GM23338 (cell line): ENCODE measurements around the gene THTPA. TPM values are rescaled to one million over a fixed set of nuclear protein-coding genes. Genes with fewer than 3 reads are reported as not detected.

Experiments
- ATAC-seq: fragments of 200-7000 bp; cut with Tn5 transposase; 3 replicates; pipeline ENCODE4 v1.9.1; 2020
- DNase-seq: peaks from one replicate; pipeline ENCODE4 v3.0.0-alpha.2; 2015; ENCODE audit warnings: low spot score
- H2AFZ ChIP-seq: fragments of 200-600 bp; sonication (generic); 2 replicates; pipeline ENCODE4 v1.8.0; 2016; ENCODE audit warnings: antibody characterized with exemption, mild to moderate bottlenecking, moderate library complexity
- H3F3A ChIP-seq: fragments of 200-600 bp; sonication (generic); replicated peaks from 2 replicates; pipeline ENCODE4 v1.8.0; 2017; ENCODE audit warnings: antibody characterized with exemption, mixed run types, low read depth
- H3K27ac ChIP-seq: fragments of 200-600 bp; sonication (generic); 2 replicates; pipeline ENCODE4 v1.6.1; 2016; ENCODE audit warnings: low read depth
- H3K27me3 ChIP-seq: fragments of 200-600 bp; sonication (generic); 2 replicates; pipeline ENCODE4 v1.8.0; 2016; ENCODE audit warnings: mild to moderate bottlenecking, mixed run types, moderate library complexity; ENCODE audit not compliant: insufficient read depth
- H3K36me3 ChIP-seq: fragments of 200-600 bp; sonication (generic); 2 replicates; pipeline ENCODE4 v1.8.0; 2016; ENCODE audit warnings: mild to moderate bottlenecking; ENCODE audit not compliant: insufficient read depth
- H3K4me1 ChIP-seq: fragments of 200-600 bp; sonication (generic); 2 replicates; pipeline ENCODE4 v1.8.0; 2016; ENCODE audit warnings: mild to moderate bottlenecking, moderate library complexity; ENCODE audit not compliant: insufficient read depth
- H3K4me2 ChIP-seq: fragments of 200-600 bp; sonication (generic); 2 replicates; pipeline ENCODE4 v1.7.1; 2017; ENCODE audit warnings: mixed run types
- H3K4me3 ChIP-seq: fragments of 200-600 bp; sonication (generic); 2 replicates; pipeline ENCODE4 v1.6.1; 2016; ENCODE audit warnings: mixed run types
- H3K79me2 ChIP-seq: fragments of 200-600 bp; sonication (generic); replicated peaks from 2 replicates; pipeline ENCODE4 v1.8.0; 2017; ENCODE audit warnings: mild to moderate bottlenecking; ENCODE audit not compliant: insufficient read depth
- H3K9me2 ChIP-seq: fragments of 200-600 bp; sonication (generic); 2 replicates; pipeline ENCODE4 v1.8.0; 2017; ENCODE audit not compliant: insufficient read depth
- H4K20me1 ChIP-seq: fragments of 200-600 bp; sonication (generic); replicated peaks from 2 replicates; pipeline ENCODE4 v1.8.0; 2017; ENCODE audit warnings: mild to moderate bottlenecking; ENCODE audit not compliant: insufficient read depth
- H3K27ac Mint-ChIP-seq: 2 replicates; pipeline ENCODE4 v1.8.0; 2020; ENCODE audit warnings: inconsistent platforms, mild to moderate bottlenecking, moderate library complexity, mixed read lengths
- H3K27me3 Mint-ChIP-seq: 3 replicates; pipeline ENCODE4 v1.8.0; 2022; ENCODE audit warnings: low read depth, mild to moderate bottlenecking, moderate library complexity, mixed read lengths, inconsistent platforms; ENCODE audit not compliant: insufficient read depth, poor library complexity
- H3K36me3 Mint-ChIP-seq: 3 replicates; pipeline ENCODE4 v1.8.0; 2021; ENCODE audit warnings: low read depth, mild to moderate bottlenecking, inconsistent platforms, moderate library complexity, mixed read lengths
- H3K4me1 Mint-ChIP-seq: 3 replicates; pipeline ENCODE4 v1.8.0; 2020; ENCODE audit warnings: mild to moderate bottlenecking, inconsistent platforms, mixed read lengths
- H3K4me3 Mint-ChIP-seq: 3 replicates; pipeline ENCODE4 v1.8.0; 2021; ENCODE audit warnings: moderate library complexity, mild to moderate bottlenecking, inconsistent platforms, mixed read lengths
- H3K9me3 Mint-ChIP-seq: 3 replicates; pipeline ENCODE4 v1.8.0; 2020; ENCODE audit warnings: moderate library complexity, mild to moderate bottlenecking, inconsistent platforms, mixed read lengths
- EZH2phosphoT487 ChIP-seq: fragments of 200-600 bp; sonication (generic); IDR thresholded peaks from one replicate; pipeline ENCODE4 v1.8.1; 2018; ENCODE audit warnings: antibody characterized with exemption; ENCODE audit not compliant: unreplicated experiment
- JUNB ChIP-seq: IDR thresholded peaks from one replicate; pipeline ENCODE4 v1.6.1; 2016; ENCODE audit warnings: antibody characterized with exemption; ENCODE audit not compliant: unreplicated experiment
- NANOG ChIP-seq: IDR thresholded peaks from 2 replicates; pipeline ENCODE4 v1.6.1; 2016; ENCODE audit warnings: antibody characterized with exemption, borderline replicate concordance
- POLR2AphosphoS5 ChIP-seq: IDR thresholded peaks from 2 replicates; pipeline ENCODE4 v1.6.1; 2016; ENCODE audit warnings: antibody characterized with exemption, low read depth
- STAT1 ChIP-seq: IDR thresholded peaks from one replicate; pipeline ENCODE4 v1.6.1; 2016; ENCODE audit warnings: antibody characterized with exemption; ENCODE audit not compliant: unreplicated experiment
- ZNF114 ChIP-seq: fragments of 250-450 bp; sonication (Bioruptor Pico); IDR thresholded peaks from 2 replicates; pipeline ENCODE4 v1.5.0; 2020; ENCODE audit warnings: mild to moderate bottlenecking, moderate library complexity
- polyA plus RNA-seq: library from polyadenylated mRNA; unstranded; fragments of >200 nt; fragmentation: Nextera tagmentation; extraction: Ambion mirVana; gene quantifications from 2 replicates; pipeline ENCODE4 v1.2.1, GENCODE V29; 2016
- total RNA-seq: library from RNA; depleted of rRNA; stranded (reverse); fragments of >200 nt; shearing (Covaris generic); gene quantifications from 2 replicates; pipeline ENCODE4 v1.2.3, GENCODE V29; 2014
- TF ChIP-seq, protein P1 (sequence below), 2 experiments: fragments of 200-600 bp in 1 of 2; sonication (generic) in 1 of 2; conservative IDR thresholded peaks; 2 replicates each; pipeline versions ENCODE4 v1.5.1 to v1.6.1; 2016 to 2017; ENCODE audit warnings: antibody characterized with exemption in 2 of 2, low read depth in 2 of 2, mild to moderate bottlenecking in 2 of 2, moderate library complexity in 1 of 2

The THTPA gene
- total and polyA plus RNA-seq, 2 experiments from 2014 or later, result 8.6 to 21.3 TPM

DNA sequence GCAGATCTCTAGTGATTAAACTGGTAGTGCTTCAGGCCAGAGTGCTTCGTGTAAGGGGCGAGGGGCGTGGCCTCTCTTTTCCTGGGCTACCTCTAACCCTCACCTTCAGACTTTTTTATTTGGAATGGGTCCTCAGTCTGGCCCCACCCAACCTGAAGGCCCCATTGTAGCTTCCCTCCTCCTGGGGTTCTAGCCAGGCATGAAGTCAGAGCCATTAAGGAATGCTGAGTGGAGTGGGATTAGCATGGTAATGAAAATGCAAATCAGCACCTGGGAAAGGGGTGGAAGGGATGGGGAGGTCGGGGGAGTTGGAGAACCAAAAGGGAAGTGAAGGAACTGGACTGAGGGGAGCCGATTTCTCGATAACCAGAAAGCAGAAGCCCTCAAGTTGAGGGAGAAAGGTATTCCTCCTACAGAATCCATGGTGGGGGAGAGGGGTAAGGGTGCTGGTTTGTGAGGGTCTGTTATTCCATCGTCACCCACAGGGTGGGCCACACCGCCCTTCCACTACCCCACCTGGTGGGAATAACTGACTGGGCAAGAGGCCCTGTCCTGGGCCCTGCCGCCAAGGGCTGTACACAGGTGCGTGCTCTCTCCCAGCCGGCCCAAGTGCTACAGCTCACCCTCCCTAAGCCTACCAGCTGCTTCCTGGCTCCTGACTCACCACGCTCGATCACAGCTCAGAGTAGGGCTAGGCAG lies 18.6 kb upstream of the THTPA start (continued):
- TF ChIP-seq, protein P1, sequence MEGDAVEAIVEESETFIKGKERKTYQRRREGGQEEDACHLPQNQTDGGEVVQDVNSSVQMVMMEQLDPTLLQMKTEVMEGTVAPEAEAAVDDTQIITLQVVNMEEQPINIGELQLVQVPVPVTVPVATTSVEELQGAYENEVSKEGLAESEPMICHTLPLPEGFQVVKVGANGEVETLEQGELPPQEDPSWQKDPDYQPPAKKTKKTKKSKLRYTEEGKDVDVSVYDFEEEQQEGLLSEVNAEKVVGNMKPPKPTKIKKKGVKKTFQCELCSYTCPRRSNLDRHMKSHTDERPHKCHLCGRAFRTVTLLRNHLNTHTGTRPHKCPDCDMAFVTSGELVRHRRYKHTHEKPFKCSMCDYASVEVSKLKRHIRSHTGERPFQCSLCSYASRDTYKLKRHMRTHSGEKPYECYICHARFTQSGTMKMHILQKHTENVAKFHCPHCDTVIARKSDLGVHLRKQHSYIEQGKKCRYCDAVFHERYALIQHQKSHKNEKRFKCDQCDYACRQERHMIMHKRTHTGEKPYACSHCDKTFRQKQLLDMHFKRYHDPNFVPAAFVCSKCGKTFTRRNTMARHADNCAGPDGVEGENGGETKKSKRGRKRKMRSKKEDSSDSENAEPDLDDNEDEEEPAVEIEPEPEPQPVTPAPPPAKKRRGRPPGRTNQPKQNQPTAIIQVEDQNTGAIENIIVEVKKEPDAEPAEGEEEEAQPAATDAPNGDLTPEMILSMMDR (conservative IDR thresholded peaks at IDR 0.05; ENCODE audit: low read depth in 2 of 2), result peak in 1 of 2 experiments; percentile 15; a peak in 1 of 4 replicates
- TF ChIP-seq STAT1 (no peak), POLR2AphosphoS5 (peak; percentile 37; the same call in 1 of the 2 replicates)

DNA sequence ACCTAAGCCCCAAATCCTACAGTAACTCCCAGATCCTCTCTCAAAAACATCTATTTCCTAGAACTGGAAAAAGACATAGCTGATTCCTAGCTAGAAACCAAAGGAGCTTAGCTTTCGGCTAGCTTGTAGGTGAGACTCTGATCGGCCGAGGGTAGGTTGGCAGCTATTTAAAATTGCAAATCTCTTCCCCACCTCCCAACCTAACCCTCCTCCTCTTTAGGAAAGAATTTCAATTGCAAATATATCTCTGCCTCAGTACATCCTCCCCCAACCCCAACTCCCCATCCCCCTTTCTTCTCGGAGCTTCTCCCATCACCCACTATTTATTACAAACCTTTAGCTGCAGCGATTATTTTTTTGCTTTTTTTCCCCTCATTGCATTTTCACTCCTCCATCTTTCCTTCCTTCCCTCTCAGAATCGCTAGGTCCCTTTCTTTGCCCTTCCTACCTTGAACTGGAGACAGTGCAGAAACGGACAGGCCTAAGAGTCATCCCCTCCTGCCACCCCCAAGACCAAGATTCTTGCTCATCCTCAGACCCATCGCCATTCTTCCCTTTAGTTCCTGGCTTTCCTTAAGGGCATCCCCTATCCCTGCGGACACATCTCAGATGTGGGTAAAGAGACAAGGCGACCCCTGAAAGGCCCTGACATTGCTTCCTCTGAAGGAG lies 17.9 kb upstream of the THTPA start:
- peaks cover 22% of the 10 kb centered on the region for H3K27me3 Mint-ChIP-seq
- Histone ChIP-seq H3K36me3 (peaks cover 6% of the 10 kb centered on the region; the same call in 1 of the 2 replicates), H3K4me2 (peak overlapping the region; percentile 90), H2AFZ (no peak overlapping the region), H3K79me2 (peaks cover 25% of the 10 kb centered on the region), H4K20me1 (no peaks in the 10 kb centered on the region), H3K27ac (peak overlapping the region; percentile 100), H3K27me3 (no peaks in the 10 kb centered on the region), H3F3A (peaks cover 11% of the 10 kb centered on the region), H3K9me2 (no peaks in the 10 kb centered on the region), H3K4me1 (peaks cover 44% of the 10 kb centered on the region), H3K4me3 (peak overlapping the region; percentile 60)
- peak overlapping the region; percentile 85 for H3K4me3 Mint-ChIP-seq
- no peaks in the 10 kb centered on the region for H3K9me3 Mint-ChIP-seq
- peaks cover 45% of the 10 kb centered on the region for H3K36me3 Mint-ChIP-seq
- ATAC-seq (peak; percentile 46), DNase-seq (peak; percentile 75)
- H3K27ac Mint-ChIP-seq, result peak overlapping the region; percentile 96
- no peak for TF ChIP-seq JUNB
- TF ChIP-seq POLR2AphosphoS5, result peak; percentile 76
- TF ChIP-seq, protein P1 (conservative IDR thresholded peaks at IDR 0.05; ENCODE audit: low read depth in 2 of 2), result no peak
- peaks cover 56% of the 10 kb centered on the region for H3K4me1 Mint-ChIP-seq

DNA sequence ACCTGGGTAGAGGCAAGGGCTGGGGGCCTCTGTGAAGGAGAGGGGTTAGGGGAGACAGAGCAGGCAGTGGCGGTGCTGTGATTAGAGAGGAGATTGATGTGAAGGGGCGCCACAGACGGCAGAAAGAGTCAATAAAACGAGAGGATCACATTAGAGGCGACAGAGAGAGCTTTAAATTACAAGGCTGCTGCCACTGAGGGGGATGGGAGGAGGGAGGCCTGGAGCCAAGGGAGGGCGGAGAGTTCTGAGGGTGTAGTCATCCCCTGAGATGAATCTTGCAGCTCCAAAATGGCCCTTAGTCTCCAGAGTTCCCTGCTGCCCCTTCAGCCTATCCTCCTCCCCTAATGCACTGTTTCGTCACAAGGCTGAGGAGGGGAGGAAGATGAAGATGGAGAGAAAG lies 17.3 kb upstream of the THTPA start:
- DNase-seq (peak; percentile 79), ATAC-seq (peak; percentile 31)
- H3K9me3 Mint-ChIP-seq, result no peaks in the 10 kb centered on the region
- Histone ChIP-seq H3K27me3 (no peaks in the 10 kb centered on the region), H3K79me2 (peaks cover 31% of the 10 kb centered on the region), H3K9me2 (no peaks in the 10 kb centered on the region), H3K36me3 (peaks cover 6% of the 10 kb centered on the region; the same call in 1 of the 2 replicates), H3K4me2 (peak overlapping the region; percentile 90), H3K4me3 (peak overlapping the region; percentile 60), H3F3A (peaks cover 11% of the 10 kb centered on the region), H3K27ac (peak overlapping the region; percentile 100), H3K4me1 (peaks cover 50% of the 10 kb centered on the region), H4K20me1 (no peaks in the 10 kb centered on the region), H2AFZ (no peak overlapping the region)
- H3K36me3 Mint-ChIP-seq, result peaks cover 47% of the 10 kb centered on the region
- H3K27me3 Mint-ChIP-seq, result peaks cover 22% of the 10 kb centered on the region
- H3K4me1 Mint-ChIP-seq, result peaks cover 62% of the 10 kb centered on the region
- H3K4me3 Mint-ChIP-seq, result peak overlapping the region; percentile 85
- H3K27ac Mint-ChIP-seq, result peak overlapping the region; percentile 96
- peak; percentile 47; the same call in 1 of the 2 replicates for TF ChIP-seq POLR2AphosphoS5
- no peak for TF ChIP-seq JUNB
- TF ChIP-seq, protein P1 (conservative IDR thresholded peaks at IDR 0.05; ENCODE audit: low read depth in 2 of 2), result no peak
- no peak for TF ChIP-seq EZH2phosphoT487
- TF ChIP-seq ZNF114 (CRISPR knock-in tag), result no peak
- TF ChIP-seq STAT1, result no peak
- TF ChIP-seq NANOG, result no peak
